T-helper 2 cell treated with Interferon-gamma antibody and Interleukin-4, amounts not matched to agents 5 μg/mL and 100 μg/mL, for 36 hours (primary cell): ENCODE measurements around the gene PRSS1.
A peak's percentile ranks its signal among the peaks of the same experiment; 100 is the strongest.
"Not testable (repeated sequence)": the region's sequence is repeated elsewhere in the genome, so short reads cannot be mapped to it uniquely, and the experiment has no call there.

Source experiments
- DNase-seq: peaks from one replicate; pipeline ENCODE4 v3.0.0; 2021; ENCODE audit warnings: low spot score
- H3K27ac Mint-ChIP-seq: one replicate; pipeline ENCODE4 v1.8.0; 2021; ENCODE audit warnings: mild to moderate bottlenecking, mixed read lengths
- H3K27me3 Mint-ChIP-seq: one replicate; pipeline ENCODE4 v1.8.0; 2021; ENCODE audit warnings: low read depth, mixed read lengths
- H3K36me3 Mint-ChIP-seq: one replicate; pipeline ENCODE4 v1.8.0; 2021; ENCODE audit warnings: low read depth, mixed read lengths
- H3K4me1 Mint-ChIP-seq: one replicate; pipeline ENCODE4 v1.8.0; 2021; ENCODE audit warnings: low read depth, mixed read lengths
- H3K4me3 Mint-ChIP-seq: one replicate; pipeline ENCODE4 v1.8.0; 2022; ENCODE audit warnings: mild to moderate bottlenecking, moderate library complexity, mixed read lengths
- H3K9me3 Mint-ChIP-seq: one replicate; pipeline ENCODE4 v1.8.0; 2021; ENCODE audit warnings: mixed read lengths

Gene PRSS1

GRCh38 chr7:142773230-142773629, 24.0 kb downstream of the PRSS1 start:
- Mint-ChIP-seq H3K36me3 (no peaks in the 10 kb centered on the region), H3K9me3 (no peaks in the 10 kb centered on the region), H3K27ac (no peak overlapping the region), H3K4me1 (peaks cover 14% of the 10 kb centered on the region), H3K27me3 (peaks cover 10% of the 10 kb centered on the region), H3K4me3 (no peak overlapping the region)
- DNase-seq: no peak

GRCh38 chr7:142773937-142774744, 24.9 kb downstream of the PRSS1 start:
- no peaks in the 10 kb centered on the region for H3K9me3 Mint-ChIP-seq
- no peak for DNase-seq
- peaks cover 14% of the 10 kb centered on the region for H3K4me1 Mint-ChIP-seq
- no peak overlapping the region for H3K4me3 Mint-ChIP-seq
- H3K27ac Mint-ChIP-seq: no peak overlapping the region
- no peaks in the 10 kb centered on the region for H3K36me3 Mint-ChIP-seq
- peaks cover 10% of the 10 kb centered on the region for H3K27me3 Mint-ChIP-seq

- H3K4me1 Mint-ChIP-seq: peaks cover 14% of the 10 kb centered on the region
- H3K9me3 Mint-ChIP-seq: no peaks in the 10 kb centered on the region
- no peak overlapping the region for H3K27ac Mint-ChIP-seq
- peaks cover 7% of the 10 kb centered on the region for H3K27me3 Mint-ChIP-seq
- H3K36me3 Mint-ChIP-seq: no peaks in the 10 kb centered on the region
- DNase-seq: no peak
- H3K4me3 Mint-ChIP-seq: no peak overlapping the region
Observed at GRCh38 chr7:142774826-142775225, 25.6 kb downstream of the PRSS1 start.

DNA sequence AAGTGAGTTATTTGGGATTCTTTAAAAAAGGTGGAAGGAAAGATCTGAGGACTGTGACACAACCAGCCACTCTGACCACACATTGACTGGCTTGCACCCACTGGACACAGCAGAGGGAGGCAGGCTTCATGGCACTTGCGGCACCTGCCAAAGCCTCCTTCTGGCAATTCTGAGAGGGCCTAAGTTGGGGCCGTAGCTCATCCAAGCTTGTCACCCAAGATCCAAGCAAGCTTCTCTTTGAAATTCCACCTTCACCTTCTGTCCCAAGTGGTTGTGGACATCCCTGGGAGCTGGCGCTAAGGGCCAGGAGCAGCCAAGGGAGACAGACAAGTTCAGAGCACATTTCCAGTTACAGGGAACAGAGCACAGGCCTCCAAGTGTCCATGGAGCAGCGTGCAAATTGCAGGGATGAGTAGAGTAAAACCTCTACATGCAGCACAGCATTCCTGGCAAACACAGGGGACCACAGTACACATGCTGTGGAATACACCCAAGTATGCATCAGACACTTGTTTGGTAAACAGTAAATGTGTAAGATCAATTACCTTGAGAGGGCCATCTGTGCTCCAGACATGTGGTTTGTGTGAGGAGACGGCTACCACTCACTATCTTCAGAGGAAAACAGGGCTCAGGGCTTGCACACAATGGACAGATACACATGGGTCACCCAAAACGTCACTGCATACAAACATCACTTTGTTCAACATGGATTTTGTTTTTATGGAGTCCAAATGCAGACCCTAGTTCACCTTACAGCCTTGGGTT, 26.3 kb downstream of the PRSS1 start:
- not testable (repeated sequence) for H3K9me3 Mint-ChIP-seq, H3K36me3 Mint-ChIP-seq, H3K27ac Mint-ChIP-seq, H3K4me3 Mint-ChIP-seq, DNase-seq, H3K27me3 Mint-ChIP-seq
- H3K4me1 Mint-ChIP-seq: peaks cover 13% of the 10 kb centered on the region

GRCh38 chr7:142776206-142776844, 27.1 kb downstream of the PRSS1 start:
- Mint-ChIP-seq H3K9me3 (no peaks in the 10 kb centered on the region), H3K4me3 (no peak overlapping the region), H3K4me1 (peaks cover 8% of the 10 kb centered on the region), H3K27ac (no peak overlapping the region), H3K36me3 (no peaks in the 10 kb centered on the region), H3K27me3 (peaks cover 7% of the 10 kb centered on the region)
- no peak for DNase-seq

DNA sequence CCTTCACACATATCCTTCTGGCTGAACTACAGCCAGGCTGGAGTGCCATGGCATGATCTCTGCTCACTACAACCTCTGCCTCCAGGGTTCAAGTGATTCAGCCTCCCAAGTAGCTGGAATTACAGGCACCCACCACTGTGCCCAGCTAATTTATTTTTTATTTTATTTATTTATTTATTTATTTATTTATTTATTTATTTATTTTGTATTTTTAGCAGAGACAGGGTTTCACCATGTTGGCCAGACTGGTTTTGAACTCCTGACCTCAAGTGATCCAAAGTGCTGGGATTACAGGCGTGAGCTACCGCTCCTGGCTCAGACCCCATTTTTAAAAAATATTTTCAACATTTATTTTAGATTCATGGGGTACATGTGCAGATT, 27.6 kb downstream of the PRSS1 start:
- not testable (repeated sequence) for H3K4me1 Mint-ChIP-seq, H3K9me3 Mint-ChIP-seq, DNase-seq, H3K4me3 Mint-ChIP-seq, H3K27ac Mint-ChIP-seq, H3K27me3 Mint-ChIP-seq, H3K36me3 Mint-ChIP-seq

DNA sequence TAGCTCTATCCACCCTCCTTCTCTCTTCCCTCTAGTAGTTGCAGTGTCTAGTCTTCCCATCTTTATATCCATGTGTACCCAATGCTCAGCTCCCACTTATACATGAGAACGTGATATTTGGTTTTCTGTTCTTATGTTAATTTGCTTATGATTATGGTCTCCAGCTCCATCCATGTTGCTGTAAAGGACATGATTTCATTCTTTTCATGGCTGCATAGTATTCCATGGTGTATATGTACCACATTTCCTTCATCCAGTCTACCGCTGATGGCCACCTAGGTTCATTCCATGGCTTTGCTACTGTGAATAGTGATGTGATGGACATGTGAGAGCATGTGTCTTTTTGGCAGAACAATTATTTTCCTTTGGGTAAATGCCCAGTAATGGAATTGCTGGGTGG, 28.0 kb downstream of the PRSS1 start:
- no peak overlapping the region for H3K4me3 Mint-ChIP-seq
- H3K27ac Mint-ChIP-seq: no peak overlapping the region
- no peaks in the 10 kb centered on the region for H3K36me3 Mint-ChIP-seq
- H3K27me3 Mint-ChIP-seq: peaks cover 7% of the 10 kb centered on the region
- no peaks in the 10 kb centered on the region for H3K9me3 Mint-ChIP-seq
- no peak for DNase-seq
- peaks cover 6% of the 10 kb centered on the region for H3K4me1 Mint-ChIP-seq

GRCh38 chr7:142782922-142783900, 33.9 kb downstream of the PRSS1 start:
- DNase-seq: peak; percentile 62
- Mint-ChIP-seq H3K9me3 (no peaks in the 10 kb centered on the region), H3K4me3 (peak overlapping the region; percentile 73), H3K27me3 (no peaks in the 10 kb centered on the region), H3K4me1 (peaks cover 10% of the 10 kb centered on the region), H3K27ac (peak overlapping the region; percentile 97), H3K36me3 (peaks cover 14% of the 10 kb centered on the region)

DNA sequence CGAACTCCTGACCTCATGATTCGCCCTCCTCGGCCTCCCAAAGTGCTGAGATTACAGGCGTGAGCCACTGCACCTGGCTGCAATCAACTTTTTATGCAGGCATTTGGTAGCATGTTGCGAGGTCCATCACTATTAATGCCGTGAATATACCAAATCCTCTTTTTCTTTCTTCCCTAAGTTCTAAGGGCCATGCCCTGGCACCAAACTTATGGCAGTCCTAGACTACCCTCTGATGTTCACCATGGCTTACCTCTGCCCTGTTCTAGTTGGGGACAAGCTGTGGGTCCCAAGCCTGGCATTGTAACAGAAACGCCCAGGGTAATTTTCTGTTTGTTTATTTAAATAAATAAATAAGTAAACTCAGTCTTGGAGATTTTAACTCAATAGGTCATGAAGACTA, 34.8 kb downstream of the PRSS1 start:
- Mint-ChIP-seq H3K27me3 (no peaks in the 10 kb centered on the region), H3K27ac (peak overlapping the region; percentile 97), H3K4me3 (no peak overlapping the region), H3K4me1 (peaks cover 10% of the 10 kb centered on the region), H3K36me3 (peaks cover 23% of the 10 kb centered on the region), H3K9me3 (no peaks in the 10 kb centered on the region)
- DNase-seq: no peak

GRCh38 chr7:142784716-142785115, 35.4 kb downstream of the PRSS1 start:
- H3K27ac Mint-ChIP-seq: peak overlapping the region; percentile 97
- H3K9me3 Mint-ChIP-seq: no peaks in the 10 kb centered on the region
- no peaks in the 10 kb centered on the region for H3K27me3 Mint-ChIP-seq
- H3K4me1 Mint-ChIP-seq: peaks cover 10% of the 10 kb centered on the region
- H3K4me3 Mint-ChIP-seq: peak overlapping the region; percentile 46
- DNase-seq: no peak
- peaks cover 28% of the 10 kb centered on the region for H3K36me3 Mint-ChIP-seq

DNA sequence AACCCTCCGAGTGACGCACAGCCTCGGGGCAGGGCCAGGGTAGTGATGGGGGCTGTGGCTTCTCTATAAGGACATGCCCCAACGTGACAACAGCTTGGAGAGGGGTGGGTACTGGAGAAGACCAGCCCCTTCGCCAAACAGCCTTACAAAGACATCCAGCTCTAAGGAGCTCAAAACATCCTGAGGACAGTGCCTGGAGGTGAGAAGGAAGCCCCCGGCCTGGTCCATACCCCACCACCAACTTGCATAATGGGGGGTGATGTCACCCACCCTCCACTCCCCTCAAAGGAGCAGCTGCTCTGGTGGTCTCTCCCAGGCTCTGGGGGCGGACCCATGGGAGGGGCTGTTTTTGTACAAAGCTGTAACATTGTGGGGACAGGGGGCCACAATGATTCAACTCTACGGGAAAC, 36.6 kb downstream of the PRSS1 start:
- peak; percentile 68 for DNase-seq
- Mint-ChIP-seq H3K4me1 (peaks cover 10% of the 10 kb centered on the region), H3K36me3 (peaks cover 39% of the 10 kb centered on the region), H3K27me3 (no peaks in the 10 kb centered on the region), H3K4me3 (peak overlapping the region; percentile 80), H3K9me3 (no peaks in the 10 kb centered on the region), H3K27ac (peak overlapping the region; percentile 97)

DNA sequence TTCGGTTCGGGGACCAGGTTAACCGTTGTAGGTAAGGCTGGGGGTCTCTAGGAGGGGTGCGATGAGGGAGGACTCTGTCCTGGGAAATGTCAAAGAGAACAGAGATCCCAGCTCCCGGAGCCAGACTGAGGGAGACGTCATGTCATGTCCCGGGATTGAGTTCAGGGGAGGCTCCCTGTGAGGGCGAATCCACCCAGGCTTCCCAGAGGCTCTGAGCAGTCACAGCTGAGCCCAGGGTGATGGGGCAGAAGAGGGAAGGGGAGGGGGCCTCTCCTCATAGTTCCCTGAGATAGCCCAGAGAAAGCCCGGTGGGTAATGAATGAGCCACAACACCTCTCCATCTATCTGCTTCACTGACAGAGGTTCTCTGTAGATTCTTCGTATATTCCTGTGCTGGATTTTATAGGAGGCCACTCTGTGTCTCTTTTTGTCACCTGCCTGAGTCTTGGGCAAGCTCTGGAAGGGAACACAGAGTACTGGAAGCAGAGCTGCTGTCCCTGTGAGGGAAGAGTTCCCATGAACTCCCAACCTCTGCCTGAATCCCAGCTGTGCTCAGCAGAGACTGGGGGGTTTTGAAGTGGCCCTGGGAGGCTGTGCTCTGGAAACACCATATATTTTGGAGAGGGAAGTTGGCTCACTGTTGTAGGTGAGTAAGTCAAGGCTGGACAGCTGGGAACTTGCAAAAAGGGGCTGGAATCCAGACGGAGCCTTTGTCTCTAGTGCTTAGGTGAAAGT, 37.9 kb downstream of the PRSS1 start:
- DNase-seq: no peak
- Mint-ChIP-seq H3K4me1 (peaks cover 13% of the 10 kb centered on the region), H3K9me3 (no peaks in the 10 kb centered on the region), H3K4me3 (peak overlapping the region; percentile 93), H3K27ac (peak overlapping the region; percentile 99), H3K27me3 (no peaks in the 10 kb centered on the region), H3K36me3 (peaks cover 51% of the 10 kb centered on the region)

GRCh38 chr7:142787783-142788182, 38.5 kb downstream of the PRSS1 start:
- Mint-ChIP-seq H3K4me1 (peaks cover 18% of the 10 kb centered on the region), H3K36me3 (peaks cover 57% of the 10 kb centered on the region), H3K27ac (peak overlapping the region; percentile 99), H3K9me3 (no peaks in the 10 kb centered on the region), H3K4me3 (peak overlapping the region; percentile 93), H3K27me3 (no peaks in the 10 kb centered on the region)
- no peak for DNase-seq
